GM12873 (cell line): ENCODE measurements around the gene TRNP1.

ENCODE experiments used
- TF ChIP-seq, protein P1 (sequence below): IDR thresholded peaks from 2 replicates; pipeline ENCODE4 v1.5.1; 2012; ENCODE audit warnings: low read depth, mild to moderate bottlenecking, moderate library complexity, low read length, control low read depth; ENCODE audit not compliant: insufficient read depth; ENCODE audit errors: missing control alignments

The TRNP1 gene

DNA sequence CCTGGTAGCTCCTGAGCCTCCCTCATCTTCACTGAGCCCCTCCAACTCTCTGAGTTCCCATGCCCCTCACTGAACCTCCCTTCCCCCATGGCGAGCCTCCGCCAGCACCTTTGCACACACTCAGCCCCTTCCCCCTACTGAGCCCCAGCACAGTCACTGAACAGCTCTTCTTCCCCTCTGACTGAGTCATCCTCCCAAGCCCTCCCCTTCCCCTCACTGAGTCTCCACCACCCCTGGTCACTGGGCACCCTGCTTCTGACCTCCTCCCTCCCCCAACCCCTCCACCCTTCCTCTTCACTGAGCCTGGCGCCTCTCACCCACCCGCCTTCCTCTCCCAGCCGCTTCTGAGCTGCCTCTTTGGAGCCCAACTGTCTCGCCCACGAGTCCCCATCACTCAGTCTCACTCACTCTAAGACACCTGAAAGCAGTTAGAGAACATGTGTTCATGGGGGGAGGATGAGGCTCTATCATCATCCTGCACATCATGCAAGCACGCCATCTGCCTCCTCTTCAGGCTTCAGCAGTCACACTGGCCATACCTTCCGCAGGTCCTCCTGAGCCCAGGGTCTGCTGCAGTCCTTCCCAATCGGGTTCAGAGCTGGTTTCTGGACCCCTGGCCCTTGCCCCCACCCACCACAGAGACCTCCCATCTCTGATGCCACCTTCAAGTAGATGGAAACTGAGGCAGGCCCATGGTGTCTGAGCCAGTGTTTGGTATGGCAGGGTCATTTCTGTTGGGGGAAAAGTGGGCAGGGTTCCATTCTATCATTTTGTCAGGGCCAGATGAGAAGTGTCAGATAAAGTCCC, 2.0 kb upstream of the TRNP1 start:
- TF ChIP-seq, protein P1, sequence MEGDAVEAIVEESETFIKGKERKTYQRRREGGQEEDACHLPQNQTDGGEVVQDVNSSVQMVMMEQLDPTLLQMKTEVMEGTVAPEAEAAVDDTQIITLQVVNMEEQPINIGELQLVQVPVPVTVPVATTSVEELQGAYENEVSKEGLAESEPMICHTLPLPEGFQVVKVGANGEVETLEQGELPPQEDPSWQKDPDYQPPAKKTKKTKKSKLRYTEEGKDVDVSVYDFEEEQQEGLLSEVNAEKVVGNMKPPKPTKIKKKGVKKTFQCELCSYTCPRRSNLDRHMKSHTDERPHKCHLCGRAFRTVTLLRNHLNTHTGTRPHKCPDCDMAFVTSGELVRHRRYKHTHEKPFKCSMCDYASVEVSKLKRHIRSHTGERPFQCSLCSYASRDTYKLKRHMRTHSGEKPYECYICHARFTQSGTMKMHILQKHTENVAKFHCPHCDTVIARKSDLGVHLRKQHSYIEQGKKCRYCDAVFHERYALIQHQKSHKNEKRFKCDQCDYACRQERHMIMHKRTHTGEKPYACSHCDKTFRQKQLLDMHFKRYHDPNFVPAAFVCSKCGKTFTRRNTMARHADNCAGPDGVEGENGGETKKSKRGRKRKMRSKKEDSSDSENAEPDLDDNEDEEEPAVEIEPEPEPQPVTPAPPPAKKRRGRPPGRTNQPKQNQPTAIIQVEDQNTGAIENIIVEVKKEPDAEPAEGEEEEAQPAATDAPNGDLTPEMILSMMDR = no peak

DNA sequence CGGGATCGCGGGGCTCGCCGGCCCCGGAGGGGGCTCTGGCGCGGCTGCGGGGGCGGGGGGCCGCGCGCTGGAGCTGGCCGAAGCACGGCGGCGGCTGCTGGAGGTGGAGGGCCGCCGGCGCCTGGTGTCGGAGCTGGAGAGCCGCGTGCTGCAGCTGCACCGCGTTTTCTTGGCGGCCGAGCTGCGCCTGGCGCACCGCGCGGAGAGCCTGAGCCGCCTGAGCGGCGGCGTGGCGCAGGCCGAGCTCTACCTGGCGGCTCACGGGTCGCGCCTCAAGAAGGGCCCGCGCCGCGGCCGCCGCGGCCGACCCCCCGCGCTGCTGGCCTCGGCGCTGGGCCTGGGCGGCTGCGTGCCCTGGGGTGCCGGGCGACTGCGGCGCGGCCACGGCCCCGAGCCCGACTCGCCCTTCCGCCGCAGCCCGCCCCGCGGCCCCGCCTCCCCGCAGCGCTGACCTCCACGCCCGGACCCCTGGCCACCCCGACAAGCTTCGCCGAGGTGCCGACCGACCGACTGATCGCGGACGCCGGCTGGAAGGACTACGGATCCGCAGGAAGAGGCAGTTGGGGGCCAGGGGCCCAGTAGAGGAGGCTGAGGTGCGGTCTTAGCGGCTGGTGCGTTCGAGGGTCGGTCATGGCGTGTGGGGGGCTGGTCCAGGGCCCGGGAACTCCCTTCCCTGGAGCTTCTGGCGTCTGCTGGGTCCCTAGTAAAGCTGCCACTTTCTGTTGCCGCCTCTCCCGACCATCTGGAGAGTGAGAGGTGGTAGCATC, 711 bp downstream of the TRNP1 start:
- TF ChIP-seq, protein P1 = no peak

DNA sequence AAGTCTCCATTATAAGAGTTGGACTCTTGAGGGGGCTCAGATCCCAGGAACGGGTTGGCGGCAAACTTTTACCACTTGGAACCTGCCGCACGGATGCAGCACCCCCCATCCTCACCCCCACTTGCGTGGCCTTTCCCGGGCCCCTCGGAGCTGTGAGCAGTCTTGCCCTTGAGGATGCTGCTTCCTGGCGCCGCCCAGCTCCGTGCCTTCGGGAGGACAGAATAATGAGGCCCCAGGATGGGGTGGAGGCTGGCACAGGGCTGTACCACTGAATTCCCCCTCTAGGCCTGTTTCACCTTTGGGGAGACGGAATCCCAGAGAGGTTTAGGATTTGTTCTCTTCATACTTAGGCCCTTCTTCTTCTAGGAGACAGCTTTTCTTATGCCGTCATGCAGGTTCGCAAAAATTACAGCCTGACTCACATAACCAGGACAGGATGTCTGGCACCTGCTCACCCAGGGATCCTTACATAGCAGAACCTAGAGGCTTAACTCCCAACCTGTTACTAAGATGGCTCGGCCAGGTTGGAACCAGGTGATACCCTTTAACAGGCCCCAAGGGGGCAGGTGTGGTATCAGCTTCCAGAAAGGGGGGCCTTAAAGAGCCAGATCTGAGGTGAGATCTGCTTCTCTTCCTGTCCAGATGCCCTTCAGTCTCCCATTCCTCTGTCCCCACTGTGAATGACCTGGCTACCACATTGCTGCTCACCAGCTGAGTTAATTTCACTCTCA, 1.5 kb downstream of the TRNP1 start:
- TF ChIP-seq, protein P1 = no peak

DNA sequence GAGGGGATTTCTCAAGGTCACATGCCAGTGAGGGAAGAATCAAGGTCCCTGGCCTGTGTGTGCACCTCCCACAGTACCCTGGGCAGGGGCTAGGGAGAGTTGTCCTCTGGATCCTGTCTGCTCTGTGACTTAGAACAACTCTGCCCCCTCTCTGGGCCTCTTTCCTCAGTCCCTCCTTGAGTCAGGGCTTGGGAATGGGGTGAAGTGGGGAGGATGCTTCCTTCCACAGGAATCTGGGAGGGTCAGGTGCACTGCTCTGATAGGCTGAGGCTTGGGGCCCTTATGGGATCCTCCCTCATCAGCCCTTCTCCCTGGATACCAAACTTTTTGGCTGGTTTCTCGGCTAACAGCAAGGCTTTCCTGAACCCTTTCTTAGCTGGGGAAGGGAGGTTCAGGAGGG, 2.5 kb downstream of the TRNP1 start:
- TF ChIP-seq, protein P1 = no peak

DNA sequence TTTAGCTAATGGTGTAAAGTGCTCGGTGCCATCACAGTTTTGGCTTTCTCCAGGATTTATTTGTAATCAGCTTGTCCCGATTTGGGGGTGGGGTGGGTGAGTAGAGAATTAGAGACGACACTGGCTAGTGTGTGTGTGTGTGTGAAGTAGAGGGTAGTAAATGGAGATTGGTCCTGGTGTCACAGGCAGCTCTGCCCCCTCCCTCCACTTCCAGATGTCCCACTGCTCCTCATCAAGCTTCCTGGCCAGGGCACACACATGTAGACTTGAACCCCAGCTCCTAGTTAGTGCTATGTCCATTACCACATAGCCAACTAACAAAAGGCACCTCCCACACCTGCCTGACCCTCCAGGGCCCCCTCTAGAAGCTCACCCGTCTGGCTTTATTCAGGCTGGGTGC, 3.2 kb downstream of the TRNP1 start:
- TF ChIP-seq, protein P1 = no peak

DNA sequence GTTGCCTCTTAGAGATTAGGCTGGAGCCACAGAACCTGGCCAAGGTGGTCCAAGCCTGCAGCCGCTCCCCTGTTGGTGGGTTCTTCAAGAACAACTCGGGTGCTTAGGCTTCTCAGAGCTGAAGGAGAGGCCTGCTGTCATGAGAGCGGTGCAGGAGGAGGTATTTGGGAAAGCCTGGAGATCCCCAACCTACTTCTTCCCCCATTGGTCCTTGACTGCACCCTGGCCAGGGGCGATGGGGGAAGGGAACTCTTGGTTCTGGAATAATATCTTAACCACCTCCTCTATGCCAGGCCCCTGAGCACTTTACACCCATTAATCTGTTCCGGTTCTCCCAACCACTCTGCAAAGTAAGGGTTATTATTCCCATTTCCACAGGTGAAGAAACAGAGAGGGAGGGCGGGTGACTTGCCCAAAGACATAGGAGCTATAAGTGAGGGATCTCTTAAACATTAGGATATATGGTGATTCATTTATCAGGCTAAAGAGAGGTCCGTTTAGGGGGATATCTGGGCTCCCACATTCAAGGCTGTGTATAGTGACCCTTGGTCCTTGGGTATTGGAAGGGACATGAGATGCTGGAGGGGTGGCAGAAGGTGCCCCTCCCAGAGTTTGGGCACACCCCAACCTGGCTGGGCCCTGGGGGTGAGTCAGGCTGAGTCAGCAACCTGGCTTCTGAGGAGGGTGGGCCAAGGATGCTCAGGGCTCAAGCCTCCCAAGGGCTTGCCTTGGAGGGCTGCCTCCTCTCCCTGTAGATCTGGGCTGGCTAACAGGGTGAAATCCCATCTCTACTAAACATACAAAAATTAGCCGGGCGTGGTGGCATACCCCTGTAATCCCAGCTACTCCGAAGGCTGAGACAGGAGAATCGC, 5.2 kb downstream of the TRNP1 start:
- TF ChIP-seq, protein P1 = no peak
